CD14-positive monocyte (primary cell): ENCODE results near the gene LRRC4. TPM values are rescaled to one million over a fixed set of nuclear protein-coding genes. Genes with fewer than 3 reads are reported as not detected.

ENCODE experiments used
- DNase-seq, 3 donors: peaks; one replicate each; pipeline ENCODE4 v3.0.0-alpha.2; 2011 to 2022
- H2AFZ ChIP-seq: 2 replicates; pipeline ENCODE4 v1.6.0; 2012; ENCODE audit warnings: mild to moderate bottlenecking, low read depth, low read length, inconsistent platforms; ENCODE audit not compliant: insufficient read depth, poor library complexity, severe bottlenecking
- H3K27ac ChIP-seq, 2 donors: 1 replicate in 1 of 2; 2 replicates in 1 of 2; pipeline ENCODE4 v1.5.1; 2012 to 2013; ENCODE audit warnings: low read length in 2 of 2, control low read depth in 1 of 2, inconsistent platforms in 1 of 2, low read depth in 1 of 2, mild to moderate bottlenecking in 1 of 2
- H3K27me3 ChIP-seq, 2 donors: one replicate each; pipeline versions ENCODE4 v1.6.0 to v1.6.1; 2011 to 2013; ENCODE audit warnings: low read length in 2 of 2; ENCODE audit not compliant: control insufficient read depth in 2 of 2, insufficient read depth in 2 of 2
- H3K36me3 ChIP-seq, 2 donors: replicated peaks in 1 of 2; 1 replicate in 1 of 2; 2 replicates in 1 of 2; pipeline versions ENCODE4 v1.5.1 to v1.6.1; 2012 to 2013; ENCODE audit warnings: low read length in 2 of 2, control low read depth in 1 of 2, inconsistent platforms in 1 of 2, mild to moderate bottlenecking in 1 of 2; ENCODE audit not compliant: insufficient read depth in 2 of 2, control insufficient read depth in 1 of 2
- H3K4me1 ChIP-seq, 2 donors: 1 replicate in 1 of 2; 2 replicates in 1 of 2; pipeline versions ENCODE4 v1.5.1 to v1.6.1; 2012 to 2013; ENCODE audit warnings: low read length in 2 of 2, control low read depth in 1 of 2, inconsistent platforms in 1 of 2, mild to moderate bottlenecking in 1 of 2, moderate library complexity in 1 of 2; ENCODE audit not compliant: insufficient read depth in 2 of 2, control insufficient read depth in 1 of 2
- H3K4me2 ChIP-seq: replicated peaks from 2 replicates; pipeline ENCODE3; 2012; ENCODE audit warnings: low read length, moderate library complexity, mild to moderate bottlenecking; ENCODE audit not compliant: poor library complexity, severe bottlenecking; ENCODE audit errors: extremely low read depth
- H3K4me3 ChIP-seq, 3 experiments: fragments of 200-600 bp in 1 of 3; sonication (generic) in 1 of 3; replicated peaks in 1 of 3; 1 replicate in 2 of 3; 2 replicates in 1 of 3; pipeline ENCODE4 v1.5.1; 2011 to 2013; ENCODE audit warnings: low read length in 3 of 3, mild to moderate bottlenecking in 3 of 3, control low read depth in 2 of 3, low read depth in 2 of 3, inconsistent platforms in 1 of 3, moderate library complexity in 1 of 3
- H3K79me2 ChIP-seq: 2 replicates; pipeline ENCODE4 v1.6.0; 2012; ENCODE audit warnings: mild to moderate bottlenecking, control low read depth, inconsistent platforms, low read length, moderate library complexity; ENCODE audit not compliant: insufficient read depth
- H3K9ac ChIP-seq: 2 replicates; pipeline ENCODE4 v1.6.0; 2017; ENCODE audit warnings: low read length, mild to moderate bottlenecking; ENCODE audit not compliant: insufficient read depth, poor library complexity, severe bottlenecking
- H3K9me3 ChIP-seq, 2 donors: replicated peaks in 1 of 2; 1 replicate in 1 of 2; 2 replicates in 1 of 2; pipeline versions ENCODE4 v1.5.1 to v1.6.1; 2012 to 2013; ENCODE audit warnings: low read length in 2 of 2, control low read depth in 1 of 2; ENCODE audit not compliant: control insufficient read depth in 1 of 2, insufficient read depth in 1 of 2
- H4K20me1 ChIP-seq: 2 replicates; pipeline ENCODE4 v1.6.0; 2012; ENCODE audit warnings: mild to moderate bottlenecking, low read length, control low read depth, moderate library complexity; ENCODE audit not compliant: insufficient read depth
- H3K27ac Mint-ChIP-seq, 7 donors: one replicate each; pipeline ENCODE4 v1.8.0; 2020; ENCODE audit warnings: mild to moderate bottlenecking in 7 of 7, mixed read lengths in 7 of 7, moderate library complexity in 6 of 7, inconsistent platforms in 2 of 7
- H3K27me3 Mint-ChIP-seq, 3 donors: one replicate each; pipeline ENCODE4 v1.8.0; 2021 to 2022; ENCODE audit warnings: low read depth in 3 of 3, mild to moderate bottlenecking in 3 of 3, mixed read lengths in 3 of 3, moderate library complexity in 3 of 3, inconsistent platforms in 1 of 3
- H3K36me3 Mint-ChIP-seq, 2 donors: one replicate each; pipeline ENCODE4 v1.8.0; 2020; ENCODE audit warnings: mixed read lengths in 2 of 2, inconsistent platforms in 1 of 2, mild to moderate bottlenecking in 1 of 2
- H3K4me1 Mint-ChIP-seq: one replicate; pipeline ENCODE4 v1.8.0; 2020; ENCODE audit warnings: mild to moderate bottlenecking, mixed read lengths
- H3K4me3 Mint-ChIP-seq, 2 donors: one replicate each; pipeline ENCODE4 v1.8.0; 2020; ENCODE audit warnings: mild to moderate bottlenecking in 2 of 2, mixed read lengths in 2 of 2, moderate library complexity in 1 of 2
- H3K9me3 Mint-ChIP-seq, 7 donors: one replicate each; pipeline ENCODE4 v1.8.0; 2020 to 2022; ENCODE audit warnings: mixed read lengths in 7 of 7, mild to moderate bottlenecking in 6 of 7, moderate library complexity in 6 of 7, inconsistent platforms in 2 of 7
- WGBS: methylation state at CpG from one replicate; pipeline ENCODE4 v1.1.5; 2013; ENCODE audit warnings: missing lambda C conversion rate; ENCODE audit not compliant: insufficient coverage; 5-methylcytosine and 5-hydroxymethylcytosine counted together
- intact Hi-C, 2 donors: fragments of 100-400 bp; cut with micrococcal nuclease; formaldehyde crosslinking; loops; one replicate each; pipeline versions ENCODE4 v1.15.0 to v1.15.1; 2023
- polyA plus RNA-seq, 3 donors: library from polyadenylated mRNA; depleted of rRNA in 1 of 3; unstranded in 2 of 3; stranded (reverse) in 1 of 3; fragments of 300-500 nt in 2 of 3; fragments of >200 nt in 1 of 3; fragmentation: Illumina TruSeq in 2 of 3; gene quantifications; 1 replicate in 2 of 3; 2 replicates in 1 of 3; pipeline ENCODE4 v1.2.3, GENCODE V29; 2012 to 2021
- TF ChIP-seq, protein P1 (sequence below): fragments of 200-600 bp; IDR thresholded peaks from one replicate; pipeline ENCODE4 v1.8.0; 2022; ENCODE audit warnings: antibody characterized with exemption, mild to moderate bottlenecking

LRRC4 gene
- polyA plus RNA-seq, 3 donors: 0.12 to 3.3 (median 0.91) TPM

DNA sequence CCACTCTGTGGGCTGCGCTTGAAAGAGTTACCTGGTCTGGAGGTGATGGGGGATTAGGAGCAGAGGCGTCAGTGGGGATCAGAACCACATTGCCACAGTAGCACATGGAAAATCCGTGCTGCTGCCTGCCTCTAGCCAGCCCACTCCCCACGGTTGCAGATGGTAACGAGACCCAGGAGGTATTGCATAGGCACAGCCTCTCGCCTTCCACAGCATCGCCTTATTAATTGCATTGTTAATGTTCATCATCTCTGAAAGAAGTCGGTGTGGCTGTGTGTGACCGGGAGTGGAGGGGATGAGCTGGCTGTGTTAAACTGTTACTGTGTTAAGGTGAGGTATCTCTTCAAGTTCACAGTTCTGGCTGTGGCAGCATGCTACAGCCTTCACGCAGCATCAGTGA is 35.2 kb upstream of the LRRC4 start:
- H3K9me3 Mint-ChIP-seq: no peaks in the 10 kb centered on the region
- H3K36me3 ChIP-seq: peaks cover 8 to 73% of the 10 kb centered on the region in 2 donors
- no peaks in the 10 kb centered on the region for H3K27me3 ChIP-seq
- no peak overlapping the region for H3K27ac Mint-ChIP-seq
- H3K79me2 ChIP-seq: no peaks in the 10 kb centered on the region
- H3K9ac ChIP-seq: no peak overlapping the region
- WGBS: over 99% methylated on average over 9 of the region's 10 CpGs
- intact Hi-C loops: no loop called here
- H3K4me3 ChIP-seq: no peak overlapping the region
- H3K4me3 Mint-ChIP-seq: no peak overlapping the region
- peaks cover 21% of the 10 kb centered on the region for H3K4me1 Mint-ChIP-seq
- no peak overlapping the region for H2AFZ ChIP-seq
- H3K4me2 ChIP-seq: no peak overlapping the region
- no peak for DNase-seq
- peaks cover 17% of the 10 kb centered on the region for H4K20me1 ChIP-seq
- peaks cover 0 to 10% of the 10 kb centered on the region in 2 donors for H3K4me1 ChIP-seq
- no peak overlapping the region for H3K27ac ChIP-seq
- H3K27me3 Mint-ChIP-seq: peaks cover 0 to 2% (median 0%) of the 10 kb centered on the region in 3 donors
- no peaks in the 10 kb centered on the region for H3K9me3 ChIP-seq
- TF ChIP-seq, protein P1, sequence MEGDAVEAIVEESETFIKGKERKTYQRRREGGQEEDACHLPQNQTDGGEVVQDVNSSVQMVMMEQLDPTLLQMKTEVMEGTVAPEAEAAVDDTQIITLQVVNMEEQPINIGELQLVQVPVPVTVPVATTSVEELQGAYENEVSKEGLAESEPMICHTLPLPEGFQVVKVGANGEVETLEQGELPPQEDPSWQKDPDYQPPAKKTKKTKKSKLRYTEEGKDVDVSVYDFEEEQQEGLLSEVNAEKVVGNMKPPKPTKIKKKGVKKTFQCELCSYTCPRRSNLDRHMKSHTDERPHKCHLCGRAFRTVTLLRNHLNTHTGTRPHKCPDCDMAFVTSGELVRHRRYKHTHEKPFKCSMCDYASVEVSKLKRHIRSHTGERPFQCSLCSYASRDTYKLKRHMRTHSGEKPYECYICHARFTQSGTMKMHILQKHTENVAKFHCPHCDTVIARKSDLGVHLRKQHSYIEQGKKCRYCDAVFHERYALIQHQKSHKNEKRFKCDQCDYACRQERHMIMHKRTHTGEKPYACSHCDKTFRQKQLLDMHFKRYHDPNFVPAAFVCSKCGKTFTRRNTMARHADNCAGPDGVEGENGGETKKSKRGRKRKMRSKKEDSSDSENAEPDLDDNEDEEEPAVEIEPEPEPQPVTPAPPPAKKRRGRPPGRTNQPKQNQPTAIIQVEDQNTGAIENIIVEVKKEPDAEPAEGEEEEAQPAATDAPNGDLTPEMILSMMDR: no peak
- H3K36me3 Mint-ChIP-seq: peaks cover 22 to 56% of the 10 kb centered on the region in 2 donors

DNA sequence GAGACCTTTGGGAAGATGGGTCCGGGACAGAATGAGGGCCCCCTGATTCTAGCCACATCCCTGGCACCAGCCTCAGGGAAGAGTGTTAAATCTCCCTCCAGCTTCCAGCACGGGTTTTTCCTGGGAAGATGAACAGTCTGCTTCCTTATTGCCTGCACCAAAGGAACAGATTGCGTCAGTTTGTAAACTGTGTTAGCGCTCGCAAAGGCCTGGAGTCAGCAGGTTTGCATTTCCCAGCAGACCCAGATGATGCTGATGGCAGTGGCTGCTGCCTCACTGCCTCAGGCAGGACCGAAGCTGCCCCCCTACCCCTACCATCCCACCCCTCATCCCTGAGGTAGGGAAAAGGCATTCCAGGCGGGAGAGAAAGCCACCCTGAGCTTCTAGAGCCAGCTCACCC is 34.6 kb upstream of the LRRC4 start:
- Histone ChIP-seq H3K9me3 (no peaks in the 10 kb centered on the region), H3K27ac (no peak overlapping the region), H2AFZ (no peak overlapping the region), H3K27me3 (no peaks in the 10 kb centered on the region), H3K79me2 (no peaks in the 10 kb centered on the region), H3K4me1 (peaks cover 0 to 10% of the 10 kb centered on the region in 2 donors), H4K20me1 (peaks cover 17% of the 10 kb centered on the region), H3K4me3 (no peak overlapping the region), H3K36me3 (peaks cover 12 to 78% of the 10 kb centered on the region in 2 donors), H3K9ac (no peak overlapping the region), H3K4me2 (no peak overlapping the region)
- peaks cover 0 to 2% (median 0%) of the 10 kb centered on the region in 3 donors for H3K27me3 Mint-ChIP-seq
- no peak overlapping the region for H3K4me3 Mint-ChIP-seq
- H3K27ac Mint-ChIP-seq: no peak overlapping the region
- H3K9me3 Mint-ChIP-seq: no peaks in the 10 kb centered on the region
- H3K4me1 Mint-ChIP-seq: peaks cover 21% of the 10 kb centered on the region
- TF ChIP-seq, protein P1: no peak
- H3K36me3 Mint-ChIP-seq: peaks cover 26 to 58% of the 10 kb centered on the region in 2 donors
- 95% methylated on average over 7 of the region's 7 CpGs for WGBS
- DNase-seq: no peak
- intact Hi-C loops: no loop called here
